Muscle of leg (tissue), 11 donors: ENCODE results near the gene SPA17. TPM values are rescaled to one million over a fixed set of nuclear protein-coding genes. Genes with fewer than 3 reads are reported as not detected.

Experiments used
- DNase-seq: peaks from one replicate; pipeline ENCODE4 v3.0.0; 2013
- H3K27ac ChIP-seq: one replicate; pipeline ENCODE4 v1.5.1; 2013; ENCODE audit warnings: mild to moderate bottlenecking, low read length, control low read depth
- H3K27me3 ChIP-seq: one replicate; pipeline ENCODE4 v1.6.1; 2013; ENCODE audit warnings: low read length; ENCODE audit not compliant: control insufficient read depth, insufficient read depth
- H3K36me3 ChIP-seq: one replicate; pipeline ENCODE4 v1.6.1; 2013; ENCODE audit warnings: low read length; ENCODE audit not compliant: control insufficient read depth, insufficient read depth
- H3K4me1 ChIP-seq: one replicate; pipeline ENCODE4 v1.6.1; 2013; ENCODE audit warnings: low read length; ENCODE audit not compliant: control insufficient read depth, insufficient read depth
- H3K4me3 ChIP-seq: one replicate; pipeline ENCODE4 v1.5.1; 2013; ENCODE audit warnings: low read length, control low read depth
- H3K9me3 ChIP-seq: replicated peaks from 2 replicates; pipeline ENCODE4 v1.6.1; 2013; ENCODE audit warnings: low read depth, low read length; ENCODE audit not compliant: control insufficient read depth
- WGBS: methylation state at CpG from one replicate; pipeline ENCODE4 v1.1.5; 2013; ENCODE audit warnings: missing lambda C conversion rate; ENCODE audit not compliant: insufficient coverage; 5-methylcytosine and 5-hydroxymethylcytosine counted together
- polyA plus RNA-seq, 8 donors: library from polyadenylated mRNA; unstranded; fragments of 120-200 nt; gene quantifications; one replicate each; pipeline versions ENCODE4 v1.2.1 to v1.2.3, GENCODE V29; 2013; ENCODE audit warnings: inconsistent platforms in 1 of 8, low replicate concordance in 1 of 8; ENCODE audit not compliant: insufficient read length in 8 of 8, insufficient read depth in 1 of 8
- total RNA-seq: library from RNA; stranded (reverse); fragments of 120-200 nt; gene quantifications from one replicate; pipeline ENCODE4 v1.2.4, GENCODE V29; 2013

The SPA17 gene
- total and polyA plus RNA-seq, 9 donors = 3.5 to 6.6 (median 4.4) TPM

DNA sequence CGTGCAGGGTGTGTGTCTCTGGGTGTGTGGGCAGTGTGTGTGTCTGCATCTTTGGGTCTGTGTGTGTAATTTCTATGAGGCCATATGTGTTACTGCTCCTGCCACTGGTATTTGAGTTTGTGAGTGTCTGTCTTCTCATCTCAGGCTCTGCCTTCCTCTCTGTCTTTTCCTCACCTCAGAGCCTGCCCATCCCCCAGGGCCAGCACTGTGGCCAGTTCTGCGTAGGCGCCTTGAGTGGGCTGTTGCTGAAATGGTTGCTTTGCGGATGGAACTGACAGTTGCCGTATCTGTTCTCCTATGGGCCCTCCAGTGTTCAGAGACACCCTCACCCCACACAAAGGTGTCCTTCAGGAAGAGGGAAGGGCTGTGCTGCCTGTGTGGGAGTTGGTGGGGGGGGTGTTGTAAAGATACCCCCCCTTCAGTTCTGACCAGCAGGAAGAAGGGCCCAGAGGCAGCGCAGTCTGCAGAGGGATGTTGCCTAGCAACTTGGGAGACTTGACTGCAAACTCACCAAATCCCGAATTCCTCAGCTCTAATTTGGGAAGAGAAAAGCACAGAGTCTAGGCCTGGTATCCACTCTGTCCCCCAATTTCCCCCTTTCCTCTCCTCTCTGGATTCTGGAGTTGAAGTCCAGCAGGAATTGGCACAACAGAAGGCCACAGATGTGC, 64.1 kb downstream of the SPA17 start:
- Histone ChIP-seq H3K4me1 (peaks cover 25% of the 10 kb centered on the region), H3K4me3 (no peak overlapping the region), H3K36me3 (no peaks in the 10 kb centered on the region), H3K27ac (no peak overlapping the region), H3K9me3 (no peaks in the 10 kb centered on the region), H3K27me3 (peaks cover 59% of the 10 kb centered on the region)
- 31% methylated on average over 3 of the region's 7 CpGs for WGBS
- DNase-seq = peak; percentile 49

DNA sequence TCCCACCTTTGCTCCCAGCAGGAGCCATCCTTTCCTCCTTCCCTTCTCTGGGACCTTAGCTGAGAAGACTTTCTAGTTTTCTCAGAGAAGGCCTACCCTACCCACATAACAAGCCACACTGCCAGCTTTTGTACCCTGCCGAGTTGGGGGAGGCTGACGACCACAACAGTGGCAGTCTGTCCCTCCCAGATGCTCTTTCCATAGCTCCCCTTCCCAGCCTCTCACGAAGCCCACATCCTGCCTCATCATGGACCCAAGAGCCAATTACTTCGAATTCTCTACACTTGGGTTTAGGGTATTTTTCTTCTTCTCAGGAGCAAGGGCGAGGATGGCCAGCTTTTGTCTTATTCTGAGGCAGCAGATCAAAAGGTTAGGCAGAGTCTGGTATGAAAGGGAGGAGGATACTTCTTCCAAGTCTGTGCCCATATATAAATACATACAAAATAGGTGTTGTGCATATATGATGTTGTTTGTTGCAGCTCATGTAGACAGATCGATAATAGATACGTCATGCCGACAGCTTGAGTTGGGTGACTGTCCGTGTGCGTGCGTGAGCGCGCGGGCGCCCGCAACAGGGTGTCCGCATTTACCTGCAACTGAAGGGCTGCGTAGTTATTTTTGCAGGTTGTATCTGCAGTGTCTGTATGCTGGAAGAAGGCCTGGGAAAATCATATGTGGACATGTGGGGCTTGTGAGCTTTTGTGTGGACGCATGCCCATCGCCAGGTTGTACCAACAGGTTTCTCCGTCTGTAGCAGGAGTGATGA, 65.2 kb downstream of the SPA17 start:
- H3K36me3 ChIP-seq = no peaks in the 10 kb centered on the region
- peaks cover 25% of the 10 kb centered on the region for H3K4me1 ChIP-seq
- H3K27ac ChIP-seq = no peak overlapping the region
- no peaks in the 10 kb centered on the region for H3K9me3 ChIP-seq
- 42% methylated on average over 17 of the region's 21 CpGs for WGBS
- peaks cover 69% of the 10 kb centered on the region for H3K27me3 ChIP-seq
- DNase-seq = no peak
- H3K4me3 ChIP-seq = peak overlapping the region; percentile 50

DNA sequence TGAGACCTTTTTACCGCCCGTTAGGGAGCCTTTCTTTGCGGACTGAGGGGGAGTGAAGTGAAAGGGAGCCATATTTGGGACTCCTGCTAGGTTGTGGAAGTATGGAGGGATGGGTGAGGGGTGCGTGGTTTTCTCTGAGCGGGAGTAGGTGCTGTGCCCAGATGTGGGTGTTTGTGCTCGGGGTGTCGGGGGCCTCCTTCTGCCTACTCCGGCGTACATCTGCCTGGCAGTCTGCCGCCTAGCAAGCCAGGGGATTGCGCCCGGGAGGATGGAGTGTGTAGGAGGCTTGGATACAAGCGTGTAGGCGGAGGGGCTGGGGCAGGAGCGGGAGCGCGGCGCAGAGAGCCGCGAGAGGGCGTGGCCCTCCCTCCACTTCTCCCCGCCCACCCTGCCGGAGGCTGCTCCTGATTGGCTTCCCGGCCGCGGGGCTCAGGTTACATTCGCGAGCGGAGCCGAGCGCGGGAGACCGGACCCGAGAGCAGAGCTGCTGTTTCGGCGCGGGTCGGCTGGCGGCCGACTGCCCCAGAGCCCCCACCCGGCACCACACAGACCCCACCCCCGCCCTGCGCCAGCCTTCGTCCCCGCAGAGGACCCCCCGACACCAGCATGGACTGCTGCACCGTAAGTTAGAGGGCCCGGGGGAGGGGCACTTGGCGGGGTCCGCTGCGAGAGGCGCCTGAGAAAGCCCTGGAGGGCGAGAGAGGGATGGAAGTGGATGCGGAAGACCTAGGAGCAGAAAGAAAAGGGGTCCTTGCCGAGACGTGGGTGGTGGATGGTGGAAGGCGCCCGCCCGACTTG, 66.0 kb downstream of the SPA17 start, which contains the start of gene NRGN:
Gene NRGN, plus strand, starts transcription at position 464 of the 798 bp plus-strand sequence. Its CDS starts 143 bp downstream, at position 607.
- peak; percentile 96 for DNase-seq
- Histone ChIP-seq H3K4me3 (peak within 1 kb of the TSS; percentile 50), H3K27me3 (peaks cover 73% of the 10 kb centered on the region), H3K36me3 (no peaks in the 10 kb centered on the region), H3K9me3 (no peaks in the 10 kb centered on the region), H3K4me1 (peaks cover 25% of the 10 kb centered on the region), H3K27ac (no peak within 1 kb of the TSS)
- WGBS = under 1% methylated on average over 36 of the region's 59 CpGs

GRCh38 chr11:124740277-124740882, 66.7 kb downstream of the SPA17 start:
- Histone ChIP-seq H3K36me3 (no peaks in the 10 kb centered on the region), H3K4me3 (peak overlapping the region; percentile 50), H3K27me3 (peaks cover 80% of the 10 kb centered on the region), H3K9me3 (no peaks in the 10 kb centered on the region), H3K27ac (no peak overlapping the region), H3K4me1 (peaks cover 28% of the 10 kb centered on the region)
- DNase-seq = peak; percentile 22
- under 1% methylated on average over 34 of the region's 37 CpGs for WGBS

GRCh38 chr11:124742555-124742954, 68.9 kb downstream of the SPA17 start:
- Histone ChIP-seq H3K4me1 (peaks cover 47% of the 10 kb centered on the region), H3K9me3 (no peaks in the 10 kb centered on the region), H3K4me3 (no peak overlapping the region), H3K27me3 (peaks cover 89% of the 10 kb centered on the region), H3K27ac (no peak overlapping the region), H3K36me3 (no peaks in the 10 kb centered on the region)
- DNase-seq = no peak
- WGBS = 53% methylated on average over 2 of the region's 2 CpGs

GRCh38 chr11:124743050-124743449, 69.3 kb downstream of the SPA17 start:
- no peak overlapping the region for H3K27ac ChIP-seq
- WGBS = no CpG with 5 or more reads among the region's 6 CpGs
- no peak overlapping the region for H3K4me3 ChIP-seq
- no peaks in the 10 kb centered on the region for H3K9me3 ChIP-seq
- peaks cover 91% of the 10 kb centered on the region for H3K27me3 ChIP-seq
- H3K4me1 ChIP-seq = peaks cover 44% of the 10 kb centered on the region
- DNase-seq = no peak
- H3K36me3 ChIP-seq = no peaks in the 10 kb centered on the region

DNA sequence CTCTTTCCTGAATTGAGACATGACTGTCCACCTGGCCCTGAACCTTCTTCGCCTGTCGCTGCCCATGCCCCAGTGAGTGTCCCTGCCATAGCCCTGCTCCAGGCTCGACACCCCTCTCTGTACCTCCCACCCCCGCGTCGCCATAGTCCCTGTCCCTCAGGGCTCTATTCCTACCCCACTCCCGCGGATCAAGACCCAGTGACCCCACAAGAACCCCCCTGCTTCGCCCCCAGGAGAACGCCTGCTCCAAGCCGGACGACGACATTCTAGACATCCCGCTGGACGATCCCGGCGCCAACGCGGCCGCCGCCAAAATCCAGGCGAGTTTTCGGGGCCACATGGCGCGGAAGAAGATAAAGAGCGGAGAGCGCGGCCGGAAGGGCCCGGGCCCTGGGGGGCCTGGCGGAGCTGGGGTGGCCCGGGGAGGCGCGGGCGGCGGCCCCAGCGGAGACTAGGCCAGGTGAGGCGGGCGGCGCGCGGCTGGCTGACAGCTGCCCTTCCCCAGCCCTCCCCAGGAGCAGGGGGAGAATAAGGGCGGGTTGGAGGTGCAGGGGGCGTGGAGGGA, 71.6 kb downstream of the SPA17 start:
- Histone ChIP-seq H3K9me3 (no peaks in the 10 kb centered on the region), H3K36me3 (no peaks in the 10 kb centered on the region), H3K27ac (no peak overlapping the region), H3K4me1 (peaks cover 32% of the 10 kb centered on the region), H3K27me3 (peaks cover 96% of the 10 kb centered on the region), H3K4me3 (no peak overlapping the region)
- no peak for DNase-seq
- whole genome bisulfite sequencing = 9% methylated on average over 30 of the region's 44 CpGs

- H3K27ac ChIP-seq = no peak overlapping the region
- no peaks in the 10 kb centered on the region for H3K36me3 ChIP-seq
- peaks cover 97% of the 10 kb centered on the region for H3K27me3 ChIP-seq
- DNase-seq = no peak
- 6% methylated on average over 25 of the region's 41 CpGs for WGBS
- no peaks in the 10 kb centered on the region for H3K9me3 ChIP-seq
- peaks cover 29% of the 10 kb centered on the region for H3K4me1 ChIP-seq
- H3K4me3 ChIP-seq = peak overlapping the region; percentile 37
These were observed 72.3 kb downstream of the SPA17 start for GRCh38 chr11:124745835-124746620.

DNA sequence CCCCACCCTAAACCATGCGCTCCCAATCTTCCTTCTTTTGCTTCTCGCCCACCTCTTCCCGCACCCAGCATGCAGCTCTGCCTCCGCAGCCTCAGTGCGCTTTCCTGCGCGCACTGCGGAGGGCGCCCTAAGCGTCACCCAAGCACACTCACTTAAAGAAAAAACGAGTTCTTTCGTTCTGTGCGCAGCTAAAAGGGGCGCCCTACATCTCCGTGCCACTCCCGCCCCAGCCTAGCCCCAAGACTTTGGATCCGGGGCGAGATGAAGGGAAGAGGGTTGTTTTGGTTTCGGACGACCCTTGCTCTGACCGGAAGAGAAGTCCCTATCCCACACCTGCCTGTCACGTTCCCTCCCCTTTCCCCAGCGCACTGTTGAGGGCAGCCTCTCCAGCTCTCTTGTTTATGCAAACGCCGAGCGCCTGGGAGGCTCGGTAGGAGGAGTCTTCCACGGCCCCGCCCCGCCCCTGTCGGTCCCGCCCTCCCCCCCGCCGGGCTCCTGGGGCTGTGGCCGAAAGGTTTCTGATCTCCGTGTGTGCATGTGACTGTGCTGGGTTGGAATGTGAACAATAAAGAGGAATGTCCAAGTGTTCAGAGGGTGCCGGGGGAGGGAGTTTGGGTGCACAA, 73.0 kb downstream of the SPA17 start:
- Histone ChIP-seq H3K27me3 (peaks cover 97% of the 10 kb centered on the region), H3K36me3 (no peaks in the 10 kb centered on the region), H3K4me3 (peak overlapping the region; percentile 37), H3K27ac (no peak overlapping the region), H3K9me3 (no peaks in the 10 kb centered on the region), H3K4me1 (peaks cover 29% of the 10 kb centered on the region)
- WGBS = 5% methylated on average over 17 of the region's 37 CpGs
- peak; percentile 30 for DNase-seq
